SW480 (cell line): ENCODE results near the gene SETDB1.
"Not testable (repeated sequence)": the region's sequence is repeated elsewhere in the genome, so short reads cannot be mapped to it uniquely, and the experiment has no call there.

ENCODE experiments used
- DNase-seq: peaks from one replicate; pipeline ENCODE4 v3.0.0-alpha.2; 2016; ENCODE audit warnings: low spot score

Gene SETDB1

GRCh38 chr1:150926097-150926741 lies at the start of gene SETDB1:
SETDB1 (plus strand) TSS chr1:150926363; CDS start chr1:150927715, 1,352 bp downstream.
- peak; percentile 97 for DNase-seq

DNA sequence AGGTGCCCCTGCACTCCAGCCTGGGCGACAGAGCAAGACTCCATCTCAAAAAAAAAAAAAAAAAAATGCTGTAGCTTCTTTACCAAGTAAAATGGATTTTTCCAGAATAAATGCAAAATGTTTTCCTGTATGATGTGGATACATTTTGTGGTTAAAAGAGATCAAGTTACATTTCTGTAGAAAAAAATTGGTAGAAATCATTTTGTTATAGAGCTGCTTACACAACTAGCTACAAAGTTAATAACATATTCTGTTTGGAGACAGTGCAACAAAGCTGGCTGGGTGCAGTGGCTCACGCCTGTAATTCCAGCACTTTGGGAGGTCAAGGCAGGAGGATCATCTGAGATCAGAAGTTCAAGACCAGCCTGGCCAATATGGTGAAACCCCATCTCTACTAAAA lies 47.2 kb upstream of the SETDB1 start:
- not testable (repeated sequence) for DNase-seq

- no peak for DNase-seq
Measured at GRCh38 chr1:150881331-150882070, 44.7 kb upstream of the SETDB1 start.

GRCh38 chr1:150883121-150883520 lies 43.0 kb upstream of the SETDB1 start:
- not testable (repeated sequence) for DNase-seq

DNA sequence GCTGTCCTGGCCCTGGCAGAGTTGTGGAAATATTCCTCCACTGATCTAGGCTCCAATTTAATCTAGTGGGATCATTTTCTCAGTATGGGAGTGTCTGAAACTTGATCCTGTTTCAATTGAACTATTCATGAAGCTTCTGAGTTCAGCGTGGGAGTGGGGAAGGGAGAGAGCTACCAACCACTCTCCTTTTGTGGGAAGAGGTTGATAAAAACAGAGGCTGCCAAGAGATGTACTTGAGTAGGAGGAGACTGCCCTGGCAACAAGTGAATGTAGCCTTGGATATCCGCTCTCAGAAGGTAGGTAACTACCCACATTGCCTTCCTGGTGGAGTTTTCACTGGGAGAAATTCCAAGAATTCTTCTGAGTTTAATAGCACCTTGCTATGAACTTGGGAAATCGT lies 39.1 kb upstream of the SETDB1 start, which contains the start of gene CTXND2:
Gene CTXND2 (plus strand): TSS at position 119 of the 400 bp plus-strand sequence. CDS start 25,179 bp downstream, outside the sequence.
- peak; percentile 25 for DNase-seq

GRCh38 chr1:150888727-150889126 lies 37.4 kb upstream of the SETDB1 start:
- no peak for DNase-seq

DNA sequence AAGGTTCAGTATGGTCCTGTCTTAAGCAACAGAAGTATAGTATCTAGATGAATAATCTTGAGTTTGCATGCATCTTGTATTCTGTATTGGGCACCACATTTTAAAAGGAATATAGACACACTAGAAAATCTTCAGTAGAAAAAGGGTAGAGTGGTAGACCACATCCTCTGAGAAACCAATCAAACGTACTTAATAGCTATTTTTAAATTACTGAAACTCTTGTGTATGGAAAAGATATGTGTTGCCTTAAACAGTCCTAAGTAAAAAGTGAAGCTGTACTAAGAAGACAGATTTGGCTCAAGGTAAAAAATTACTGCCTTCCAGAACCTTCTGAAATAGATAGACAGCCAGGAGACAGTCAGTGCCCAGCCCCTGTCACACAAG lies 36.1 kb upstream of the SETDB1 start:
- DNase-seq, result no peak

DNA sequence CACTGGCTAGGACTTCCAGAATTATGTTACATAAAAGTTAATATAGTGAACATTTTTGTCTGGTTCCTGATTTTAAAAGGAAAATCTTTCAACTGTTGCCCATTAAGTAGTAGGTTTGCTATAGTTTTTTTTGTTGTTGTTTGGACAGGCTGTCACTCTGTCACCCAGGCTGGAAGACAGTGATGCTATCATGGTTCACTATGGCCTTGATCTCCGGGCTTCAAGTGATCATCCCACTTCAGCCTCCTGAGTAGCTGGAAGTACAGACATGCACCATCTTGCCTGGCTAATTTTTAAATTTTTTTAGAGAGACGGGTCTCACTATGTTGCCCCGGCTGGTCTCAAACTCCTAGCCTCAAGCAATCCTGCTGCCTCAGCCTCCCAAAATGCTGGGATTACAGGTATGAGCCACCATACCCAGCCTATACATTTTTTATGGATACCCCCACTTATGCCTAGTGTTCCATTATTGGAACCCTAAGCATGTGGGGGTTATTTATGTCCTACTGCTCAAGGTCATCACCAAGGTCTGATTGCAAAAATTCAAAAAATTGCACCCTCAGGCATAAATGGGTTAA lies 32.7 kb upstream of the SETDB1 start:
- DNase-seq, result no peak

- peak; percentile 41 for DNase-seq
Measured at GRCh38 chr1:150895618-150896017, 30.5 kb upstream of the SETDB1 start.

DNA sequence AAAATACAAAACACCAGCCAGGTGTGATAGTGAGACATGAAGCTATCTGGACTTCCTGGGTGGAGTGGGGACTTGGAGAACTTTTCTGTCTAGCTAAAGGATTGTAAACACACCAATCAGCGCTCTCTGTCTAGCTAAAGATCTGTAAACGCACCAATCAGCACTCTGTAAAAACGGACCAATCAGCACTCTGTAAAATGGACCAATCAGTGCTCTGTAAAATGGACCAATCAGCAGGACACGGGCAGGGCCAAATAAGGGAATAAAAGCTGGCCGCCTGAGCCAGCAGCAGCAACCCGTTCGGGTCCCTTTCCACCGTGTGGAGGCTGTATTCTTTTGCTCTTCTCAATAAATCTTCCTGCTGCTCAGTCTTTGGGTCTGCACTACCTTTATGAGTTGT lies 26.4 kb upstream of the SETDB1 start:
- DNase-seq, result not testable (repeated sequence)

DNA sequence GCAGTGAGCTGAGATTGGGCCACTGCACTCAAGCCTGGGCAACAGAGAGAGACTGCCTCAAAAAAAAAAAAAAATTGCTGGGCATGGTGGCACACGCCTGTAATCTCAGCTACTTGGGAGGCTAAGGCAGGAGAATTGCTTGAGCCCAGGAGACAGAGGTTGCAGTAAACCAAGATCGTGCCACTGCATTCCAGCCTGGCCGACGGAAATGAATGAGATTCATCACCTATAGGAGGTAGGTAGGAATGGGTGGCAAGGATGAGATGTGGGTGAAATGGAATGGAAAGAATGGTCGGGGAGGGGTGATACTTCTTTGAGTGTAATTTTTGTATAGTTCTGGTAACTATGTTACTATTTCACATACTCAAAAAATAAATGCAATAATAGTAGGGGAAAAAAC lies 23.8 kb upstream of the SETDB1 start:
- no peak for DNase-seq

GRCh38 chr1:150902751-150903150 lies 23.4 kb upstream of the SETDB1 start:
- no peak for DNase-seq

GRCh38 chr1:150905301-150905700 lies 20.9 kb upstream of the SETDB1 start:
- DNase-seq, result no peak

DNA sequence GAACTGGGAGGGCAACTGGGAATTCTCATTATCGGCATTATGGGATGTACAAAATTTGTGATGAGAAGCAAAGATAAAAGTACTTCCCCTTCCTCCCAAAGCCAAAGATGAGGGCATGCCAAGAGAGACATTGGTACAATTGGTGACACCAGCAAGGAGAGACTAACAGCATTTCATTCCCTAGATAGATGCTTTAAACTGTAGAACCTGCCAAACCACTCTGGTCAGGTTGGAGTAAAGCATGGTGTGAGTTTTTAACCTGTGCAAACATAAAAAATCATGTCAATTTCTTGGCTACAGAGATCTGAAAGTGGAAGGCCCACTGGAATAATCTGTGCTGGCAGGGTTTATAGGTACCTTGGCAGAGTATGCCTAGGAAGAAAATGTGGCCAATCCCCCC lies 19.8 kb upstream of the SETDB1 start:
- DNase-seq, result no peak

DNA sequence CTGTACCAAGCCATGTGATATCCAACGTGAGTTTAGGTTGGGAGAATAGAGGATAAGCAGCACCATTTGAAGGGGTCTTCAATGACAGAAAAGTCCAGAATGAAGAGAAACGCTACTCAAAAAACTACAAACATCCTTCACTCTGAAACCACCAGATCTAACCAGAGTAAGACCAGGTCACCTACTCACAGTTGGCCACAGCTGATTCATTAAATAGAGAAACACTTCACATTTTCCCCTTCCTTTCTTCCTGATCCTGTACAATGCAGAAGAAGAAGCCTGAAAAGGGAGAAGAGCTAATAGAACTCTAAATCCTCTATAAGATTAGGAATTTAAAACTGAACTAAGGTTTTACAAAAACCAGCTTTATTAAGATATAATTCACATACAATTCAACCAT lies 19.4 kb upstream of the SETDB1 start:
- DNase-seq, result no peak

DNA sequence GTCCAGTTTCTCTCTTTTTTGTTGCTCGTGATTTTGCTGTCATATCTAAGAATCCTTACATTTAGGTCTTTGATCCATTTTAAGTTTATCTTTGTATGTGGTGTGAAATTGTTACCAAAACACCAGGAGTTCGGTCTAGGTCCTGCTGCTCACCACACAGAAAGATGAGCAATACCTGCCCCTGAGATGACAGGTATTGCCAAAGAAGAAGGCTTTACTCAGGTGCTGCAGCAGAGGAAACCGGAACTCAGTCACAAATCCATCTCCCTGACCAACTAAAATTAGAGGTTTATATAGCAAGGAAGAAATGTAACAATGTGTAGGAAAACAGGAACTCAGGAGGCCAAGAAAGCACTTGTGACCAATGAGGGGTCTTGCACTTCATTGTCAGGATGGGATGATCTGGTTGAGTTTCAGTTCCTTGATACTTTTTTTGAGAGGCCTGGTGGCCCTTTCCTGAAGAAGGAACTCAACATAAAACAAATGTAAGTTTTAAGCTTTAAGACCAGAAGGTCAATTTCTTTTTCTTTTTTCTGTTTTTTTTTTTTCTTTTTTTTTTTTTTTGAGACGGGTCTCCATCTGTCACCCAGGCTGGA lies 16.5 kb upstream of the SETDB1 start:
- DNase-seq, result no peak

DNA sequence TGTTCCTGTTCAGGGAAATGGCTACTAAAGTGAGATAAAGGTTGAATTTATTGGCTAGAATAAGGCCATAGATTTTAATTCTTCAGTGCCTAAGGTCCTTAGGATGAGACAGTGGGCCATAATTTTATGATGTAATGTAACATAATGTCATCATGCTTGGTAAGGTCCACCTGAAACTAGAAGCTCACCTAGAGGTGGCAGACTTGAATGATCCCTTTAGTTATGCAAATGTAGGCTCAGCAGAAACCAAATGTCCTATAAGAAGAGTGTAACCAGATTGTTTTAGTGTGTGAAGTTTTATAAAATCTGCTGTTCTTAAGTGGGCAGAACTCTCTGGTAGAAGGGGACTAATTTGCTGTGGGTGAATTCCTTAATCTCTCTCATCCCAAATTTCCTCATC lies 13.5 kb upstream of the SETDB1 start:
- no peak for DNase-seq

- DNase-seq, result no peak
Measured at GRCh38 chr1:150917387-150917786, 8.8 kb upstream of the SETDB1 start.

DNA sequence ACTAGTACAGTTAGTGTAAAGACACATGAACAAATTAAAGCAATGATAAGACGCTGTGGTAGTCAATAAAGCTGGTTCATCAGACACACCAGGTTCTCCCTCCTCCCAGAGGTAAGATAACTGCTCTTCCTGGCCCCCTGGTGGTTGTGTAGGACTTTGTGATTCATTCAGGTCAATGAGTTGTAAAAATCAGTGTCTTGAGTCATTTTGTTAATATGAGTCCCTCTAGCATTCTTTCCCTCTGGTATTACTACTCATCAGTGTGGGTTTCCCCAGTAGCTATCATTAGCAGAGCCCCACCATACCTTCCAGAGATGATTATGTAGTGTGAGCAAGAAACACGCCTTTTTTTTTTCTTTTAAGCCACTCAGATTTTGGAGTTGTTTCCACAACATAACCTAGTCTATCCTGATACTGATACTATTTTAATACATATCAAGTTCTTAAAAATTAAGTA lies 3.6 kb upstream of the SETDB1 start:
- DNase-seq, result peak; percentile 76

DNA sequence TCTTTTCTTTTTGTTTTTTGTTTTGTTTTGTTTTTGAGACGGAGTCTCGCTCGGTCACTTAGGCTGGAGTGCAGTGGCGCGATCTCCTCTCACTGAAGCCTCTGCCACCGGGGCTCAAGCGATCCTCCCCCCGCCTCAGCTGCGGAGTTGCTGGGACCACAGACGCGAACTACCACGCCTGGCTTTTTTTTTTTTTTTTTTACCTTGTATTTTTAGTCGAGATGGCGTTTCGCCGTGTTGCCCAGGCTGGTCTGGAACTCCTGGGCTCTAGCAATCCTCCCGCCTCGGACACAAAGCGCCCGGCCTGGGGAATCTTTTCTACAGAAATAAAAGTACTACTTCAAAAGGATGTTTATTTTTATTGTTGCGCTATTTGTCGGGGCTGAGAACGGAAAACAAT lies 1.1 kb upstream of the SETDB1 start:
- no peak for DNase-seq

DNA sequence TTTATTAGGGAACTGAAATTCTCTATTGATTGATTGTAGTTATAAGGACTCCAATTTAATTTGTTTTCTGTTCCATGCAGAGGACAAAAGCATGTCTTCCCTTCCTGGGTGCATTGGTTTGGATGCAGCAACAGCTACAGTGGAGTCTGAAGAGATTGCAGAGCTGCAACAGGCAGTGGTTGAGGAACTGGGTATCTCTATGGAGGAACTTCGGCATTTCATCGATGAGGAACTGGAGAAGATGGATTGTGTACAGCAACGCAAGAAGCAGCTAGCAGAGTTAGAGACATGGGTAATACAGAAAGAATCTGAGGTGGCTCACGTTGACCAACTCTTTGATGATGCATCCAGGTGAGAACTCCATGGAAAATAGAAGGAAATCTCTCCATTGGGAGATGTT lies 1.5 kb downstream of the SETDB1 start:
- no peak for DNase-seq

DNA sequence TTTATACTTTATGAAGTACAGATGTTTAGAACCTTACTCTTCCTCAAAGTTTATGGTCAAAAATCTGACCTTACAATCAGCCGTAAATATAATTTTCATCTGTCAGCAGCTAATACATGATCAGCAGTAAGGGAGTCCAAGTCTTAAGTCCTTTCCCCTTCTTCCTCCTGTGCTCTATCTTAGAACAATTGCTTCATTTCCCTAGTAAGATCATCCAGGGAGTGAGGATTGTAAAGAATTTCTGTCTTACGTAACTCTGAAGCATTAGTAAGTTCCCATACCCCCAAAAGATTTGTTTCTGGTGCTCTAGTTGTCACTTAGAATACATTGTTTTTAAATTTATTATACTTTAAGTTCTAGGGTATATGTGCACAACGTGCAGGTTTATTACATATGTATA lies 2.1 kb downstream of the SETDB1 start:
- no peak for DNase-seq

- DNase-seq, result not testable (repeated sequence)
Measured at GRCh38 chr1:150928775-150929174, 2.6 kb downstream of the SETDB1 start.
